DOHH2 (cell line): ENCODE measurements around the gene SRGAP1.

Source experiments
- H3F3A ChIP-seq: fragments of 200-600 bp; sonication (generic), shearing (Covaris generic); 2 replicates; pipeline ENCODE4 v1.6.0; 2016; ENCODE audit warnings: antibody characterized with exemption, mild to moderate bottlenecking; ENCODE audit not compliant: control insufficient read depth, insufficient read depth
- H3K27ac ChIP-seq: fragments of 200-600 bp; sonication (generic); 2 replicates; pipeline ENCODE4 v1.5.1; 2014; ENCODE audit warnings: low read depth, mild to moderate bottlenecking, low read length, moderate library complexity
- H3K27me3 ChIP-seq: fragments of 200-600 bp; sonication (generic); 2 replicates; pipeline ENCODE4 v1.6.1; 2014; ENCODE audit warnings: mild to moderate bottlenecking, low read length, mixed read lengths; ENCODE audit not compliant: control insufficient read depth
- H3K36me3 ChIP-seq: fragments of 200-600 bp; sonication (generic); 2 replicates; pipeline ENCODE4 v1.6.1; 2014; ENCODE audit warnings: mild to moderate bottlenecking, low read length, moderate library complexity, mixed read lengths; ENCODE audit not compliant: control insufficient read depth
- H3K4me1 ChIP-seq: fragments of 200-600 bp; sonication (generic); 2 replicates; pipeline ENCODE4 v1.6.1; 2014; ENCODE audit warnings: mild to moderate bottlenecking, low read length, mixed read lengths; ENCODE audit not compliant: control insufficient read depth
- H3K4me2 ChIP-seq: fragments of 200-600 bp; sonication (generic); 2 replicates; pipeline ENCODE4 v1.6.0; 2014; ENCODE audit warnings: mild to moderate bottlenecking, low read length, moderate library complexity
- H3K4me3 ChIP-seq: fragments of 200-600 bp; sonication (generic); 2 replicates; pipeline ENCODE4 v1.5.1; 2014; ENCODE audit warnings: mild to moderate bottlenecking, low read length, mixed read lengths
- H3K79me2 ChIP-seq: fragments of 200-600 bp; sonication (generic); 2 replicates; pipeline ENCODE4 v1.6.1; 2014; ENCODE audit warnings: mild to moderate bottlenecking, low read length, mixed read lengths; ENCODE audit not compliant: control insufficient read depth
- H3K9me2 ChIP-seq: fragments of 200-600 bp; sonication (generic); replicated peaks from 2 replicates; pipeline ENCODE4 v1.6.1; 2014; ENCODE audit warnings: mild to moderate bottlenecking, low read length, mixed read lengths; ENCODE audit not compliant: control insufficient read depth
- H3K9me3 ChIP-seq: fragments of 200-600 bp; sonication (generic); 2 replicates; pipeline ENCODE4 v1.6.1; 2014; ENCODE audit warnings: antibody characterized with exemption, low read length, mixed read lengths; ENCODE audit not compliant: control insufficient read depth, insufficient read depth
- H4K20me1 ChIP-seq: fragments of 200-600 bp; sonication (generic); 2 replicates; pipeline ENCODE4 v1.6.0; 2014; ENCODE audit warnings: low read depth, mild to moderate bottlenecking, antibody characterized with exemption, low read length, moderate library complexity; ENCODE audit not compliant: control insufficient read depth, insufficient read depth
- EZH2phosphoT487 ChIP-seq: fragments of 200-600 bp; sonication (generic); IDR thresholded peaks from 2 replicates; pipeline ENCODE4 v1.6.1; 2017; ENCODE audit warnings: borderline replicate concordance, mild to moderate bottlenecking, antibody characterized with exemption, low read length, moderate library complexity, mixed read lengths
- TF ChIP-seq, protein P1 (sequence below): fragments of 200-600 bp; sonication (generic); IDR thresholded peaks from one replicate; pipeline ENCODE4 v1.5.1; 2014; ENCODE audit warnings: antibody characterized with exemption, mild to moderate bottlenecking, low read depth, low read length; ENCODE audit not compliant: poor library complexity, severe bottlenecking

Gene SRGAP1

GRCh38 chr12:64186789-64187188 is 342.3 kb downstream of the SRGAP1 start:
- TF ChIP-seq EZH2phosphoT487: no peak
- Histone ChIP-seq H3K4me3 (no peak overlapping the region), H4K20me1 (no peaks in the 10 kb centered on the region), H3K27me3 (no peaks in the 10 kb centered on the region), H3K9me2 (no peaks in the 10 kb centered on the region), H3K4me1 (no peaks in the 10 kb centered on the region), H3K9me3 (no peaks in the 10 kb centered on the region), H3K79me2 (no peaks in the 10 kb centered on the region), H3F3A (no peaks in the 10 kb centered on the region), H3K27ac (no peak overlapping the region), H3K4me2 (no peak overlapping the region), H3K36me3 (peaks cover 4% of the 10 kb centered on the region; the same call in 1 of the 2 replicates)

DNA sequence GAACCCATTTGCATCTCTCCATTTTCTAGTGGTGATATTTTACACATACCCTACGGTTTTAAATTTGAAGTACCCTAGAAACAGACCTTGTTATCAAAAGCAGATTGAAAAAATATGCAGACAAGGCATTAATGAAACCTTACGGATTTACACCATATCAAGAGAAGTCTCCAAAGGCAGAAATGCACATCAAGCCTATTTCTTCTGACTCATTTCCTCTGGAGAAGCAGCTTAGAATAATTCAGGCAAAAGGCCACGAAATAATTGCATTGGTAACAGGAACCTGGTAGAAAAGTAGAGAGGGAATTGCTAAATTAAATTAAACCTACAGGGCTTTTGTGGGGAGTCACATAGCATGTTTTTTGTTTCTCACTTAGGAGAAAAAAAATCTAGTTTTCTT is 342.9 kb downstream of the SRGAP1 start:
- Histone ChIP-seq H3K4me3 (no peak overlapping the region), H3K4me2 (no peak overlapping the region), H3K27me3 (no peaks in the 10 kb centered on the region), H3K79me2 (no peaks in the 10 kb centered on the region), H3K27ac (no peak overlapping the region), H3K36me3 (peaks cover 7% of the 10 kb centered on the region; the same call in 1 of the 2 replicates), H3K4me1 (no peaks in the 10 kb centered on the region), H3K9me2 (no peaks in the 10 kb centered on the region), H4K20me1 (no peaks in the 10 kb centered on the region), H3F3A (no peaks in the 10 kb centered on the region), H3K9me3 (no peaks in the 10 kb centered on the region)
- no peak for TF ChIP-seq EZH2phosphoT487
- TF ChIP-seq, protein P1, sequence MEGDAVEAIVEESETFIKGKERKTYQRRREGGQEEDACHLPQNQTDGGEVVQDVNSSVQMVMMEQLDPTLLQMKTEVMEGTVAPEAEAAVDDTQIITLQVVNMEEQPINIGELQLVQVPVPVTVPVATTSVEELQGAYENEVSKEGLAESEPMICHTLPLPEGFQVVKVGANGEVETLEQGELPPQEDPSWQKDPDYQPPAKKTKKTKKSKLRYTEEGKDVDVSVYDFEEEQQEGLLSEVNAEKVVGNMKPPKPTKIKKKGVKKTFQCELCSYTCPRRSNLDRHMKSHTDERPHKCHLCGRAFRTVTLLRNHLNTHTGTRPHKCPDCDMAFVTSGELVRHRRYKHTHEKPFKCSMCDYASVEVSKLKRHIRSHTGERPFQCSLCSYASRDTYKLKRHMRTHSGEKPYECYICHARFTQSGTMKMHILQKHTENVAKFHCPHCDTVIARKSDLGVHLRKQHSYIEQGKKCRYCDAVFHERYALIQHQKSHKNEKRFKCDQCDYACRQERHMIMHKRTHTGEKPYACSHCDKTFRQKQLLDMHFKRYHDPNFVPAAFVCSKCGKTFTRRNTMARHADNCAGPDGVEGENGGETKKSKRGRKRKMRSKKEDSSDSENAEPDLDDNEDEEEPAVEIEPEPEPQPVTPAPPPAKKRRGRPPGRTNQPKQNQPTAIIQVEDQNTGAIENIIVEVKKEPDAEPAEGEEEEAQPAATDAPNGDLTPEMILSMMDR: no peak

GRCh38 chr12:64187794-64188193 is 343.3 kb downstream of the SRGAP1 start:
- Histone ChIP-seq H3K27ac (no peak overlapping the region), H3K4me3 (no peak overlapping the region), H3K36me3 (peaks cover 11% of the 10 kb centered on the region), H3K9me3 (no peaks in the 10 kb centered on the region), H3K9me2 (no peaks in the 10 kb centered on the region), H3K27me3 (no peaks in the 10 kb centered on the region), H3K4me2 (no peak overlapping the region), H3K4me1 (no peaks in the 10 kb centered on the region), H4K20me1 (no peaks in the 10 kb centered on the region), H3K79me2 (no peaks in the 10 kb centered on the region), H3F3A (no peaks in the 10 kb centered on the region)
- TF ChIP-seq EZH2phosphoT487: no peak
- TF ChIP-seq, protein P1: no peak

DNA sequence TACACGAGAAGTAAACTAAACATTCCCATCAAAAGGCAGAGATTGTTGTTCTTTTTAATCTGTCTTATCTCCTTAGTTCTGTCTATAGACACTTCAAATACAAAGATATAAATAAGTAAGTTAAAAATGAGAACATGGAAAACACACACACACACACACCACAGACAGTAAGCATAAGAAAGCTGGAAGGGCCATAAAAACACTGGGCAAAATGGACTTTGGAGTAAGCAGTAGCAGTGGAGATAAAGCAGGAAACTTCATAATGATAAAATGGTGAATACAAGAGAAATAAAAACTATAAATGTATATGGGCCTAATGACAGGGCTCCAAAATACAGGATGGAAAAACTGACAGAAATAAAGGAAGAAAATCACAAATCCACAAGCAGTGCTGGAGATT is 345.0 kb downstream of the SRGAP1 start:
- H3K4me2 ChIP-seq: no peak overlapping the region
- no peak overlapping the region for H3K27ac ChIP-seq
- no peaks in the 10 kb centered on the region for H3K9me3 ChIP-seq
- H3K36me3 ChIP-seq: peaks cover 28% of the 10 kb centered on the region
- H3K27me3 ChIP-seq: no peaks in the 10 kb centered on the region
- TF ChIP-seq EZH2phosphoT487: no peak
- TF ChIP-seq, protein P1: no peak
- no peaks in the 10 kb centered on the region for H3F3A ChIP-seq
- no peaks in the 10 kb centered on the region for H3K9me2 ChIP-seq
- no peaks in the 10 kb centered on the region for H4K20me1 ChIP-seq
- no peaks in the 10 kb centered on the region for H3K79me2 ChIP-seq
- no peak overlapping the region for H3K4me3 ChIP-seq
- no peaks in the 10 kb centered on the region for H3K4me1 ChIP-seq
